Activated T-cell treated with anti-CD3 and anti-CD28 coated beads, Interleukin-2, amount 50 U/mL, for 48 hours (primary cell): Measurements from ENCODE around the gene RASGRP4.
"Not testable (repeated sequence)": the region's sequence is repeated elsewhere in the genome, so short reads cannot be mapped to it uniquely, and the experiment has no call there.

Experiments used
- DNase-seq, 2 experiments: peaks; one replicate each; pipeline ENCODE4 v3.0.0-alpha.2; 2020

The RASGRP4 gene

DNA sequence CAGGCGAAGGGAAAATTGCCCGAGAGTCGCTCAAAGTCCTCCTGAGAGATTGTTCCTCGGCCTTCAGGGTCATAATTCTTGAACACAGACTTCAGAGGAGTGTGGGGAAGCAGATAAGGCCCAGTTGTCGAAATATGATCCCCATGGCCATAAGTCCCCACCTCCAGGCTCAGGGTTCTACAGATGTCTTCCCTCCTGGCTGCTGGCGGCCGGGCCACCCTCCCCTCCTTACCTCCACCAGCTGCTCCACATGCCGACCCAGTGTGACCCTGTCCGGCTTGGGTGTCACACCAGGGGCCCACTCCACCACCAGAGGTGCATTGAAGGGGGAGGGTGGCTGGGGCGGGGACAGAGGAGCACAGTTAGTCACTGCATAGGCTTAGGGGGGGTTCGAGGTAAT lies 13.1 kb downstream of the RASGRP4 start:
- no peak for DNase-seq

DNA sequence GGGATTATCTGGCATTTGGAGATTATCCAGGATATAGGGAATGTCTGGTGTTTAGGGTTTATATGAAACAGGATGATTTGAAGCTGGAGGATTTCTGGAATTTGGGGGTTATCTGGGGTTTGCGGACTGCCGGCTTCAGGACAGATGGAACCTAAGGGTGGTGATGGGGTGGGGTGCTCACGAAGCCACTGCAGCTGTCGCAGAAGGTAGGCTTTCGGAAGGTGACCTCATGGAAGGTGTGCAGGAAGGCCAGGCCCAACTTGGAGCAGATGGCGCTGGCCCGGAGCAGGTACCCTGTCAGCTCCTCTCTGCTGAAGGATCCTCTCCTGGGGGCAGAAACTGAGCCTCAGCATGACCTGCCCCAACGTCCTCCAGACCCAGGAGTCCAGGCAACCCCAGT lies 13.5 kb downstream of the RASGRP4 start:
- DNase-seq: no peak

DNA sequence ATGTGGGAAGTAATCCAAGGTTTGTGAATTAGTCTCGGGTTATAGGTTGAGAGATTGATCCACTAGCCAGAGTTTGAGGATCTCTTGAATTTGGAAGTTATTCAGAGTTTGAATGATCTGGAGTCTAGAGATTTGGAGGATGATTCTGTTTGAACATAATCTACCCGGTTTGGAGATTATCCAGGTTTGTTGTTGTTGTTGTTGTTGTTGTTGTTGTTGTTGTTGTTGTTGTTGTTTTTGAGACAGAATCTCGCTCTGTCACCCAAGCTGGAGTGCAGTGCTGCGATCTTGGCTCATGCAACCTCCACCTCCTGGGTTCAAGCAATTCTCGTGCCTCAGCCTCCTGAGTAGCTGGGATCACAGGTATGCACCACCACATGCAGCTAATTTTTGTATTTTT lies 14.1 kb downstream of the RASGRP4 start:
- DNase-seq: not testable (repeated sequence)

DNA sequence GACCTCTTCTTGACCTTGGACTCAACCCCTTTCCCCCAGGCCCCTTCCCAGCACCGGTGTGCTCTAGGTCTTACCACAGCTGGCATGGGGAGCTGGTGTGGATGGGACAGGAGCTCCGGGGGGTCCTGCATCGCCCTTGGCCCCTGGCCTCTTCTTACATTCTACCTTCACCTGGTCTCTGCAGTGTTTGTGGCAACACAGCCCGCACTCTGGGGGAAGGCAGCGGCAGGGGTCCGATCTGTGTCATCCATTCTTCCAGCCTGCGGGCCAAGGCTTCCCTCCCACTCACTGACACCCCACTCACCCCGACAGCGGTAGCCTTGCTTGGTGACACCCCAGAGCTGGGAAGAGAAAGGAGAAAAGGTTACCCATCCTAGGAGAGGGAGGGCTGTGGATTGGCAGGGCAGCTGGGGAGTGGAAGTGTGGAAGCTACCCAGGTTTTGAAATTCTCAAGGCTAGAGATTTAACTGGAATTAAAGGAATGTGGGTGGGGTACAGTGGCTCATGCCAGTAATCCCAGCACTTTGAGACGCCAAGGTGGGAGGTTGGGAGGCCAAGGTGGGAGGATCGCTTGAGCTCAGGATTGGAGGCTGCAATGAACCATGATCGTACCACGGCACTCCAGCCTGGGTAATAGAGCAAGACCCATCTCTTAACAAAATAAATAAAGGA lies 14.8 kb downstream of the RASGRP4 start:
- no peak for DNase-seq

DNA sequence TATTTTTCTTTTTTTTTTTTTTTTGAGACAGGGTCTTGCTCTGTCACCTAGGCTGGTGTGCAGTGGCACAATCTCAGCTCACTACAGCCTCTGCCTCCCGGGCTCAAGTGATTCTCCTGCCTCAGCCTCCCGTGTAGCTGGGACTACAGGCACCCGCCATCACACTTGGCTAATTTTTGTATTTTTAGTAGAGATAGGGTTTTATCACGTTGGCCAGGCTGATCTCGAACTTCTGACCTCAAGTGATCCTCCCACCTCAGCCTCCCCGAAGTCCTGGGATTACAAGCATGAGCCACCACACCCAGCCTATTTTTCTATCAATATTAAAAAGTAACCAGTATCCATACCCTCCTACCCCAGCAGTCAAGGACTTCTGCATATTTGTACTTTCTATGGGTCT lies 15.6 kb downstream of the RASGRP4 start:
- not testable (repeated sequence) for DNase-seq

DNA sequence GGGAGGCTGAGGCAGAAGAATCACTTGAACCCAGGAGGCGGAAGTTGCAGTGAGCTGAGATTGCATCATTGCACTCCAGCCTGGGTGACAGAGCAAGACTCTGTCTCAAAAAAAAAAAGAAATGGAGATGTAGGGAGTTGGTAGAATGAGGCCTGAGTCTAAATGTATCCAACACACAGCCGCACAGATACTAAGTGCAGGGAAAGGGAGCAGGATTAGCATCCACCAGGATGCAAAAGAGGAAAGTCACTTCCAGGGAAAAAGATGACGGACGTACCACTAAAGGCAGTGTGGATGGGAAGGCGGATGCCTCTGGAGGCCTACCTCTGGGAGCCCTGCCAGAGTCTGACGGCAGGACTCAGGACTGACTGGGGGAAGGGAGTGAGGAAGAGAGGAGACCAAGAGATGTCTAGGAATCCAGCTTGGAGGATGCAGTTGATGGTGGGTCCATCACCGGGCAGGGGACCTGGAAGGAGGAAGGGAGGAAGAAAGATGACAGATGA lies 16.3 kb downstream of the RASGRP4 start:
- no peak for DNase-seq

DNA sequence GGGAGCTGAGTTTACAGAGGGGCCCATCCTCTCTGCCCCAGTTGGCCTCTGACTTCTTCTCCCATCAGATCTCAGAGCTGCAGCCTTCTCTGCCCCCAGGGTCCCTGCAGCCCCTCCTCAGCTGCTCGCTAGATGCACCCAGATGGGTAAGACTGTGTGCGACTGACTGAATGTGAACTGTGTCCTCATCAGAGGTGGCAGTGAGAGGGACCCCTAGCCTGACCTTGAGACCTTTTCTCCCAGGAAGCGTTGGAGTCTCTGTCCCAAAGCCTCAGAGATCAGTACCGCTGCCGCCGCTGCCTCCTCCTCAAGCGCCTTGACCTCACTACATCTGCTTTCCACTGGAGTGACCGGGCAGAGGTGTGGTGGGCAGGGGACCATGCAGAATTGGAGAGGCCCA lies 20.7 kb downstream of the RASGRP4 start:
- no peak for DNase-seq

DNA sequence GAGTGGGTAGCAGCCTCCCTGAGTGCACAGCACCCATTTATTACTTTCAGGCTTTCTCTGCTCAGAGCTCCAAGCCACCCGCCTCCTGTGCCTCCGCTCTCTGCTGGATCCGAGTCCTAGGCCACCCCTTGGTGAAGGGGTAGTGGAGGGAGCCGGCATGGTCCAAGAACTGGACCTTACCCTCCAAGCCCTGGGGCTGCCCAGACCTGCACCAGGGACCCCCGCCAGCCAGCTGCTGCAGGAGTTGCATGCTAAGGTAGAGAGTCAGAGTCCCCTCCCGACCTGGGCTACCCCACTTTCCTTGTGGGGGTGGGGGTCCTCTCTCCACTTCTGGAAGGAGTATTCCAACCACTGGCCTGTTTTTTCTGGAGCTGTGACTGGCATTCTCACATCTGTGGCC lies 21.2 kb downstream of the RASGRP4 start:
- no peak for DNase-seq

DNA sequence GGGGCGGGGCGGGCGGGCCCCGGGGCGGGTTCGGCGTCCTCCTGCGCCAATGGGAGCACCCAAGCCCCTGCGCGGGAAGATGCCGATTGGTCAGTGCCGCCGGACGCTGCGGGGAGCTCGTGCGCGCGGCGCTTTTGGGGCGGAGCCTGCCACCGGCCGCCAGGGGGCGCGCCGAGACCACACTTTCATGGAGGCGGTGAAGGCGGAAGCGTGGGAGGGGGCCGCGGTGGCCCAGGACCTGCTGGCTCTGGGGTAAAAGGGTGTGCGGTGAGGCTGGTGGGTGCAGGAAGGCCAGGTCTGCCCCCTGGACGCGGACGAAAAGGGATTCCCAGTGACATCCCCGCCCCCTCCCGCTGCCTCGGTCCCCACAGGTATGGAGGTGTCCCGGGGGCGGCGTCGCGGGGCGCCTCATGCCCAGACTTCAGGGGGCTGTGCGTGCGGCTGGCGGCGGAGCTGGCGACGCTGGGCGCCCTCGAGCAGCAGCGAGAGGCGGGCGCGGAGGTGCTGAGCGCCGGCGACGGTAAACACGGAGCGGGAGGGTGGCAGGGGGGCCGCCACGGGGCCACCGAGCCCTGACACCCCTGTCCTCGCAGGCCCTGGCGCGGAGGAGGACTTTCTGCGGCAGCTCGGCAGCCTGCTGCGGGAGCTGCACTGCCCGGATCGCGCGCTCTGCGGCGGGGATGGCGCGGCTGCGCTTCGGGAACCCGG lies 22.9 kb downstream of the RASGRP4 start, which contains the start of gene FAM98C:
TSS of gene FAM98C (plus strand) at position 127 of the 708 bp plus-strand sequence. CDS start at position 188, 61 bp downstream.
- peak; percentile 99 for DNase-seq

DNA sequence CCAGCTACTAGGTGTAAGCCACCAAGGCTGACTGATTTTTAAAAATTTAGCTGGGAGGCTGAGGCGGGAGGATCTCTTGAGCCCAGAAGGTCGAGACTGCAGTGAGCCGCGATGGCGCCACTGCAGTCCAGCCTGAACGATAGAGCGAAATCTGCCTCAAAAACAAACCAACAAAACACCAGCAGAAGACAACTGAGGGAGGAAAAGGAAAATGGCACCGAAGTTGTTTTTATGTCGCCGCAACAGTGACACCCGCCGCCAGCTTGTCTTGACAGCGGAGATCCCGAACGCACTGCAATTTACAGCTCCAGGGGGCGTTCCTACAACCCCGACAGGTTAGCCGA lies 23.4 kb downstream of the RASGRP4 start:
- no peak for DNase-seq

DNA sequence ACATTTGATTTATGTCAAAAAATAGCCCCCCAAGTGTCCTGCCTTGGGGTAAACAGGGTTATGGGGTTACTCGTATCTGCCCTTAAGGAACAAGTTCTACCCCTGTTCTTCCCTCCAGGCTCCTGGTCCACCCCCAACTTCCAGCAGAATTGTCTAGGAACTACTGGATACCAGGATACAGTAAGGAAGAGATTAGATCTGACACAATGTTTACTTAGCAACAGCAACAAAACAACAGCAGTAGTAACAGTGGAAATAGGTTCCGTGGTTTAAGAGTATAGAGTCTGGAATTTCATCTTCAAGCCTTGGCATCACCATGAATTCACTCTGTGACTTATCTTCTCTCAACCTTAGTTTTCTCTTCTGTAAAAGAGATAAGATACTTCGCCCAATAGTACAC lies 24.9 kb downstream of the RASGRP4 start:
- no peak for DNase-seq

DNA sequence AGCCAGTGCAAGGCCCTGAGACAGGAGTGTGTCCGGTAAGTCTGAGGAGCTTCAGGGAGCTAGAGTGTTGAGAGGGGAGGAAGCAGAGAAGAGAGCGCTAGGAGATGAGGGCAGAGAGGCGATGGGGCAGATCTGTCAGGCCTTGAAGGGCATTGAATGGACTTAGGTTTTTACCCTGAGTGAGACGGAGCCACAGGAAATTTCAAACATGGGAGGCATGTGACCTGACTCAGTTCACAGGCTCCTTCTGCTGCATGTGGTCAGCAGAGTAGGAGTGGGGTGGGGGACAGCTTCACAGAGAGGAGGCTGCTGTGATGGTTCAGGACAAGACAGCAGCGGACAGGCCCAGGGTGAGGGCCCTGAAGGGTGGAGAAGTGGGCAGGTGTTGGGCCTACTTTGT lies 25.7 kb downstream of the RASGRP4 start:
- DNase-seq: no peak

DNA sequence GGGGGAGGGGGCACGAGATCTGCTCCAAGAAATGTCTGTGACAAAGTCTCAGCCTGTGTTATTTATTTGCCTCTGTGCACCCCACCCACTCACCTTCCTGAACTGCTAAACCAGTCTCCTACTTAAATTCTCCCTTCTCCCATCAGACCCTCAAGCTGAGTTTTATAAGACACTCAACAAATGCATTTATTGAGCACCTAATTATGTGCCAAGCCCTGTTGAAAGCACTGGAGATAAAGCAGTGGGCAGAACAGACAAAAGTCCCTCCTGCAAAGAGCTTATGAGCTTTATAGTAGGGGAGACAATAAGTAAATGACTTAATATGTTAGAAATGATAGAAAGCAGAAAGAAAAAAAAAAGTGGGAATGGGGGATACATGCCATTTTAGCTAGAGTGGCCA lies 26.5 kb downstream of the RASGRP4 start:
- no peak for DNase-seq

DNA sequence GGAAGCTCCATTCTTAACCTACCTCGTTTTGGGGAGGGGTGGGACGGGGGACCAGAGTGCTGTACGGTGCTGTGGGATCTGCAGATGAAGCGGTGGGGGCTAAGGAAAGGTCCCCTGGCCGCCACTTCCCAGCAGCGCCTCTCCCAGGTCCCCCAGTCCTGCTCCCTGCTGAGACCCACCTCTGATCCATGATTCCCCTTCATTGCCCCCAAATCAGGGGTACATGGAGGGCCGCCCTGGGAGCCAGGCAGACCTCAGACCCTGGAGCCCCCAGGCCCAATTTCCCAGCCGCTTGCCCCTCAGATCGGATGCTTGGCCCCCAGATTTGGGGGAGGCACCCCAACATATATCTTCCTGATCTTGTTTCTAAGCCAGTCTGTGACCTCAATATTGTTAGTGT lies 26.9 kb downstream of the RASGRP4 start:
- DNase-seq: no peak

DNA sequence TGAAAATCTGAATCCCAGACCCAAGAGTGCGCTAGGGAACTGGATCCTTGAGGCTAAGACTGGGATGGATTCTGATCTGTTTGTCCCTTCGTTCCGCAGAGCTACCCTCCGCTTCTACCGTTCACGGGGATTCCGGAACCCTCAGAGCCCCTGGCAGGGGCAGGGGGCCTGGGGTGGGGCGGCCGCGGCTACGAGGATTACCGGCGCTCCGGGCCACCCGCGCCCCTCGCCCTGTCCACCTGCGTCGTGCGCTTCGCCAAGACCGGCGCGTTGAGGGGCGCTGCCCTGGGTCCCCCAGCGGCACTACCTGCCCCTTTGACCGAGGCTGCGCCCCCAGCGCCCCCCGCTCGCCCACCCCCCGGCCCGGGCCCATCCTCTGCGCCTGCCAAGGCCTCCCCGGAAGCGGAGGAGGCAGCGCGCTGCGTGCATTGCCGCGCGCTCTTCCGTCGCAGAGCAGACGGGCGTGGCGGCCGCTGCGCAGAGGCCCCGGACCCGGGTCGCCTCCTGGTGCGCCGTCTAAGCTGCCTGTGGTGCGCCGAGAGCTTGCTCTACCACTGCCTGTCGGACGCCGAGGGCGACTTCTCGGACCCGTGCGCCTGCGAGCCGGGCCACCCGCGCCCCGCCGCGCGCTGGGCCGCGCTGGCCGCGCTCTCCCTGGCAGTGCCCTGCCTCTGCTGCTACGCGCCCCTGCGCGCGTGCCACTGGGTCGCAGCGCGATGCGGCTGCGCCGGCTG lies 30.5 kb downstream of the RASGRP4 start:
- peak; percentile 68 to 74 for DNase-seq

DNA sequence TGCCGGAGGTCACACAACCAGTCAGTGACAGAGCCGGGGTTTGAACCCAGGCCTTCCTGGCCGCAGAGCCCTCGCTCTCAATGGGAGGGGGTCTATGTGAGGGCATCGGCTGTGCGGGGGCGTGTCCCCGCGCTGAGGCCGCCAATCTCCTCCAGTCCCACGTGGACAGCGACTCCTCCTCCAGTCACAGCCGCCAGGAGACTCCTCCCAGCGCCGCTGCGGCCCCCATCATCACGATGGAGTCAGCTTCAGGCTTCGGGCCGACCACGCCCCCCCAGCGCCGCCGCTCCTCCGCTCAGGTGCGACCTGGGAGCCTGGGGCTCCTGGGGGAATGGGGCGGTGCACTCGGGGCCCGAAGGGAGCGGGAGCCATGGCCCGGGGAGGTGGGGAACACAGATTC lies 31.5 kb downstream of the RASGRP4 start:
- peak; percentile 84 to 88 for DNase-seq

DNA sequence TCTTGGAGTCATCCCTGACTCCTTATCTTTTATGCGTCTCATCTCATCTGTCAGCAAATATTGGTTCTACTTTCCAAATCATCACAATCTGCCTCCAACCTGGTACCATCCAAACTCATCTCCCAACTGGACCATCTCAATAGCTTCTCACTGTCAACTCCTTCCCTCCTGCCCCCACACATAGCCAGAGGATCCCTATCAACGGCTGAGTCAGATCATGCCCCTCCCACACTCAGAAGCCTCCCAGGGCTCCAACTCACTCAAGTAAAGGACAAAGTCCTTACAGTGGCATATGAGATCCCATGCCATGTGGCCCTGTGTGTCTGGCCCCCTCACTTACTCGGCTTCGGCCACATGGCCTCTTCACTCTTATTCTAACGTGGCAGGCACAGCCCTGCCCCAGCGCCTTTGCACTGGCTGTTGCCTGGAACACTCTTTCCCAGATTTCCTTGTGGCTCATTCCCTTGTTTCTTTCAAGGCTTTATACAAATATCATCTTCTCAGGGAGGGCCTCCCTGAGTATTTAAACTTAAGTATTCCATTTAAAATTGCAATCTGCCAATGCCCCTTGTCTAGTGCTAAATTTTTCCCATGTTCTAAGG lies 33.2 kb downstream of the RASGRP4 start:
- peak in 1 of 2 experiments; percentile 42 for DNase-seq

DNA sequence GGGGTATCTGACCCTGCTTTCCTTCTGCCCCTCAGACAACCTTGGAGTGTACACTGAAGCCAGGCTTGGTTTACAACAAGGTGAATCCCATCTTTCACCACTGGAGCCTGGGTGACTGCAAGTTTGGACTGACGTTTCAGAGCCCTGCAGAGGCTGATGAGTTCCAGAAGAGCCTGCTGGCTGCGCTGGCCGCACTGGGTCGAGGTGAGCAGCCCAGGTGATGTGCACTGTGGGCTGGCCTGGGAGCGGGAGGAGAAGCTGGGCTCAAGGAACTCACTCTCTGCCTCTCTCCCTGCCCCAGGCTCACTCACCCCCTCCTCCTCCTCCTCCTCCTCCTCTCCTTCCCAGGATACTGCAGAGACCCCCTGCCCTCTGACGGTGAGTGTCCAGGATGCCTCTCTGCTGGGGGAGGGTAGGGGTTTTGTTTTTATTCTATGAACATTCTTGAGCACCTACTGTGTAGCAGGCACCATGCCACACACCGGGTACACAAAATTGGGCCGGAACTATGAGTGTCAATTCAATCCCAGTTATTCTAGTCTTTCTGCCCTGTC lies 34.0 kb downstream of the RASGRP4 start:
- DNase-seq: no peak

DNA sequence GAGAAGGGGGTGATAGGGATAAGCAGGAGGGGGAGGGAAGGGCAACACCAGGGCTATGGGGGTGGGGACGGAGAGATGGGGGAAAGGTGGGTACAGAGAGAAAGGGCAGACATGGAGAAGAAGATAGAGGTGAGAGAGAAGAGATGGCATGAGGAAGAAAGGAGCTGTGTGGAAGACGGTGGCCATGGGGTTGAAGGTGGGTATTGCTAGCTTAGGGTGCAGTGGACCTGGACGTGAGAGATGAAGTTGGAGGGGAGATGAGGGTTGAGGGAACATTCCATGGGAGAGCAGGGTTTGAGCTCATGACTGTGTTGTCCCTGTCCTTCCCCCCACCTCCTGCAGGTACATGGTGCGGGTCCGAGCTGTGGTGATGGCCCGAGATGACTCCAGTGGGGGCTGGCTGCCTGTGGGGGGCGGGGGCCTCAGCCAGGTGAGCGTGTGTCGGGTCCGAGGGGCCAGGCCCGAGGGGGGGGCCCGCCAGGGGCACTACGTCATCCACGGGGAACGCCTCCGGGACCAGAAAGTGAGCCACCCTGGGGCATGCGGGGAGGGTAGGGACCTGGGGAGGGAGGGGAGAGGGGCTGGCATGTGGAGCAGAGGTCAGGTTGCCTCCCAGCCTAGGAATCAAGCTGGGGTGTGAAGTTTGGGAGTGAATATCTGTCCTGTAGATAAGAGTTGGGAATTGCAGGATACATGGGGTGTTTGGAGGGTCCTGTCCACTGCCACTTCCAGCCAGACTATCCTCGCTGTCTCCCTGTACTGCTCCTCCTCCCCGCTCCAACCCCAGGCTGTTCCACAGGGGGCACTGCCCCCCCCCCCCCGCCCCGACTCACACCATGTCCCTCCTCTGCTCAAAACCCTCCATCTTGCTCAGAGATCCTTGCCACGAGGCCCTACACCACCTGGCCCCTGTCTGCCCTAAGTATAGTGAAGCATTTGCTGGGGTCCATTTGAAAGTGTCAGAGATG lies 35.8 kb downstream of the RASGRP4 start:
- no peak for DNase-seq

DNA sequence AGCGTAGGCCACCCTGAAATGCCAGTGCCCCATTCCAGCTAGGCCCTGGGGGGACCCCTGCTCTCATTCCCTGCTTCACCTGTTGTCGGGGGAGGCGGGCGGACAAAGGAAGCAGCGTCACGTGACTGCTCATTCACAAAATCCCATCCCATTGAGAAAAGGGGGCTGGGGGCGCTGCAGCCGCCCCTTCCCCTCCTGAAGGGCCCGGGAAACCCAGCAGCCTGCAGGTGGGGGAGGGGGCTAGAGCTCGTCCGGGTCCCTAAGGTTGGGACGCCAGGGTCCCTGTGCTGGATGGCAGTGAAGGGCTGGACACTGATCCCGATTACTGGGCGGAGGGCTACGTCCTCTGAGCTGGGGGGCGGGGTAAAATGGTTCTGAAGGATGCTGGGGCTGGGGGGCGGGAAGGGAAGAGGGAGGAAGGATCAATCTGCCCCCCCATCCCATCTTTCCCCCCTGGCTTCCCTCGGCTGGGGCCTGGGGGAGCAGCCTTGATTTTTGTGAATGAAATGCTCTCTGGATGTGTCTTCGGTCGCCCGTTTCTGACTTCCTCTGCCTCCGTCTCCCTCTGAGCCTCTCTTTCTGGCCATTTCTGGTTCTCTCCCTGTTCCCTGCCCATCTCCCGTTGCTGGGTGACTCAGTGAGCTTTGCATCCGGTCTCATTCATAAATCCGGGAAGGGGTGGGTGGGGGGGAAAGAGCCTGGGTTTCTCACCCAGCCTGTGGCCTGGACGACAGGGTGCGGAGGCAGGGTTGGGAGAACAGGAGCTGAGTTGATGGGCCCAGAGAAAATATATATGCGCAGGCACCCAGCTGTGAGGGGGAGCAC lies 36.7 kb downstream of the RASGRP4 start:
- DNase-seq: peak in 1 of 2 experiments; percentile 29
